ENCODE measurements around the gene CTH.
"Not testable (repeated sequence)": the region's sequence is repeated elsewhere in the genome, so short reads cannot be mapped to it uniquely, and the experiment has no call there.

The CTH gene

GRCh38 chr1:70403759-70404158 lies 7.3 kb upstream of the CTH start:
- no peak overlapping the region for H3K9ac ChIP-seq (ENCODE audit: low read length in 5 of 5)
- H3K27ac ChIP-seq (ENCODE audit: low read depth, low read length): no peak overlapping the region
- no peaks in the 10 kb centered on the region for H3K36me3 ChIP-seq (ENCODE audit: control insufficient read depth in 5 of 5, insufficient read depth in 5 of 5, low read length in 5 of 5)
- H3K4me3 ChIP-seq (ENCODE audit: low read depth in 1 of 5, low read length in 5 of 5): no peak overlapping the region
- H3K4me1 ChIP-seq (ENCODE audit: control insufficient read depth in 5 of 5, insufficient read depth in 5 of 5, low read length in 5 of 5): peaks cover 0 to 13% (median 0%) of the 10 kb centered on the region in 5 donors
- no peaks in the 10 kb centered on the region for H3K9me3 ChIP-seq (ENCODE audit: control insufficient read depth in 5 of 5, low read length in 5 of 5)
- no peaks in the 10 kb centered on the region for H3K27me3 ChIP-seq (ENCODE audit: control insufficient read depth in 5 of 5, insufficient read depth in 4 of 5, low read length in 5 of 5)

- H3K36me3 ChIP-seq (ENCODE audit: control insufficient read depth in 5 of 5, insufficient read depth in 5 of 5, low read length in 5 of 5): no peaks in the 10 kb centered on the region
- H3K27ac ChIP-seq (ENCODE audit: low read depth, low read length): no peak overlapping the region
- H3K27me3 ChIP-seq (ENCODE audit: control insufficient read depth in 5 of 5, insufficient read depth in 4 of 5, low read length in 5 of 5): no peaks in the 10 kb centered on the region
Observed at GRCh38 chr1:70405780-70406416, 5.2 kb upstream of the CTH start.

GRCh38 chr1:70409136-70409535 lies 1.9 kb upstream of the CTH start:
- no peak overlapping the region for H3K27ac ChIP-seq (ENCODE audit: low read depth, low read length)
- no peaks in the 10 kb centered on the region for H3K36me3 ChIP-seq (ENCODE audit: control insufficient read depth in 5 of 5, insufficient read depth in 5 of 5, low read length in 5 of 5)
- H3K4me3 ChIP-seq (ENCODE audit: low read depth in 1 of 5, low read length in 5 of 5): no peak overlapping the region
- H3K9ac ChIP-seq (ENCODE audit: low read length in 5 of 5): no peak overlapping the region
- no peaks in the 10 kb centered on the region for H3K9me3 ChIP-seq (ENCODE audit: control insufficient read depth in 5 of 5, low read length in 5 of 5)
- no peaks in the 10 kb centered on the region for H3K27me3 ChIP-seq (ENCODE audit: control insufficient read depth in 5 of 5, insufficient read depth in 4 of 5, low read length in 5 of 5)
- peaks cover 0 to 34% (median 22%) of the 10 kb centered on the region in 5 donors for H3K4me1 ChIP-seq (ENCODE audit: control insufficient read depth in 5 of 5, insufficient read depth in 5 of 5, low read length in 5 of 5)

More at GRCh38 chr1:70405780-70406416, 5.2 kb upstream of the CTH start:
- H3K9me3 ChIP-seq (ENCODE audit: control insufficient read depth in 5 of 5, low read length in 5 of 5): no peaks in the 10 kb centered on the region
- H3K4me3 ChIP-seq (ENCODE audit: low read depth in 1 of 5, low read length in 5 of 5): peak overlapping the region in 2 of 5 donors; percentile 8
- H3K9ac ChIP-seq (ENCODE audit: low read length in 5 of 5): peak overlapping the region in 2 of 5 donors; percentile 7 to 24
- H3K4me1 ChIP-seq (ENCODE audit: control insufficient read depth in 5 of 5, insufficient read depth in 5 of 5, low read length in 5 of 5): peaks cover 0 to 19% (median 7%) of the 10 kb centered on the region in 5 donors

GRCh38 chr1:70411360-70411844 lies 334 bp downstream of the CTH start:
- no peaks in the 10 kb centered on the region for H3K27me3 ChIP-seq (ENCODE audit: control insufficient read depth in 5 of 5, insufficient read depth in 4 of 5, low read length in 5 of 5)
- peak overlapping the region; percentile 96 for H3K27ac ChIP-seq (ENCODE audit: low read depth, low read length)
- peaks cover 0 to 27% (median 22%) of the 10 kb centered on the region in 5 donors for H3K4me1 ChIP-seq (ENCODE audit: control insufficient read depth in 5 of 5, insufficient read depth in 5 of 5, low read length in 5 of 5)
- H3K4me3 ChIP-seq (ENCODE audit: low read depth in 1 of 5, low read length in 5 of 5): peak overlapping the region; percentile 59 to 97 (median 93)
- no peaks in the 10 kb centered on the region for H3K9me3 ChIP-seq (ENCODE audit: control insufficient read depth in 5 of 5, low read length in 5 of 5)
- H3K36me3 ChIP-seq (ENCODE audit: control insufficient read depth in 5 of 5, insufficient read depth in 5 of 5, low read length in 5 of 5): no peaks in the 10 kb centered on the region
- peak overlapping the region; percentile 80 to 96 (median 85) for H3K9ac ChIP-seq (ENCODE audit: low read length in 5 of 5)

- Histone ChIP-seq H3K27me3 (ENCODE audit: control insufficient read depth in 5 of 5, insufficient read depth in 4 of 5, low read length in 5 of 5) (no peaks in the 10 kb centered on the region), H3K9ac (ENCODE audit: low read length in 5 of 5) (no peak overlapping the region), H3K36me3 (ENCODE audit: control insufficient read depth in 5 of 5, insufficient read depth in 5 of 5, low read length in 5 of 5) (peaks cover 0 to 10% (median 0%) of the 10 kb centered on the region in 5 donors), H3K4me1 (ENCODE audit: control insufficient read depth in 5 of 5, insufficient read depth in 5 of 5, low read length in 5 of 5) (peaks cover 0 to 17% (median 16%) of the 10 kb centered on the region in 5 donors), H3K9me3 (ENCODE audit: control insufficient read depth in 5 of 5, low read length in 5 of 5) (no peaks in the 10 kb centered on the region), H3K4me3 (ENCODE audit: low read depth in 1 of 5, low read length in 5 of 5) (no peak overlapping the region), H3K27ac (ENCODE audit: low read depth, low read length) (no peak overlapping the region)
Observed at GRCh38 chr1:70415882-70416281, 4.8 kb downstream of the CTH start.

GRCh38 chr1:70418973-70419734 lies 8.1 kb downstream of the CTH start:
- peaks cover 0 to 12% (median 0%) of the 10 kb centered on the region in 5 donors for H3K36me3 ChIP-seq (ENCODE audit: control insufficient read depth in 5 of 5, insufficient read depth in 5 of 5, low read length in 5 of 5)
- not testable (repeated sequence) for H3K4me1 ChIP-seq (ENCODE audit: control insufficient read depth in 5 of 5, insufficient read depth in 5 of 5, low read length in 5 of 5); H3K27me3 ChIP-seq (ENCODE audit: control insufficient read depth in 5 of 5, insufficient read depth in 4 of 5, low read length in 5 of 5); H3K4me3 ChIP-seq (ENCODE audit: low read depth in 1 of 5, low read length in 5 of 5); H3K9ac ChIP-seq (ENCODE audit: low read length in 5 of 5); H3K27ac ChIP-seq (ENCODE audit: low read depth, low read length); H3K9me3 ChIP-seq (ENCODE audit: control insufficient read depth in 5 of 5, low read length in 5 of 5)

GRCh38 chr1:70420320-70420719 lies 9.3 kb downstream of the CTH start:
- Histone ChIP-seq H3K9me3 (ENCODE audit: control insufficient read depth in 5 of 5, low read length in 5 of 5) (no peaks in the 10 kb centered on the region), H3K36me3 (ENCODE audit: control insufficient read depth in 5 of 5, insufficient read depth in 5 of 5, low read length in 5 of 5) (peaks cover 0 to 13% (median 0%) of the 10 kb centered on the region in 5 donors), H3K27me3 (ENCODE audit: control insufficient read depth in 5 of 5, insufficient read depth in 4 of 5, low read length in 5 of 5) (no peaks in the 10 kb centered on the region), H3K4me1 (ENCODE audit: control insufficient read depth in 5 of 5, insufficient read depth in 5 of 5, low read length in 5 of 5) (no peaks in the 10 kb centered on the region), H3K9ac (ENCODE audit: low read length in 5 of 5) (no peak overlapping the region), H3K4me3 (ENCODE audit: low read depth in 1 of 5, low read length in 5 of 5) (no peak overlapping the region), H3K27ac (ENCODE audit: low read depth, low read length) (no peak overlapping the region)

GRCh38 chr1:70426154-70427131 lies 15.4 kb downstream of the CTH start:
- Histone ChIP-seq H3K4me3 (ENCODE audit: low read depth in 1 of 5, low read length in 5 of 5) (no peak overlapping the region), H3K9me3 (ENCODE audit: control insufficient read depth in 5 of 5, low read length in 5 of 5) (no peaks in the 10 kb centered on the region), H3K36me3 (ENCODE audit: control insufficient read depth in 5 of 5, insufficient read depth in 5 of 5, low read length in 5 of 5) (peaks cover 0 to 14% (median 7%) of the 10 kb centered on the region in 5 donors), H3K4me1 (ENCODE audit: control insufficient read depth in 5 of 5, insufficient read depth in 5 of 5, low read length in 5 of 5) (no peaks in the 10 kb centered on the region), H3K27ac (ENCODE audit: low read depth, low read length) (no peak overlapping the region), H3K9ac (ENCODE audit: low read length in 5 of 5) (no peak overlapping the region), H3K27me3 (ENCODE audit: control insufficient read depth in 5 of 5, insufficient read depth in 4 of 5, low read length in 5 of 5) (no peaks in the 10 kb centered on the region)

GRCh38 chr1:70427976-70428375 lies 16.9 kb downstream of the CTH start:
- H3K36me3 ChIP-seq (ENCODE audit: control insufficient read depth in 5 of 5, insufficient read depth in 5 of 5, low read length in 5 of 5): peaks cover 7 to 22% (median 16%) of the 10 kb centered on the region in 5 donors
- no peaks in the 10 kb centered on the region for H3K27me3 ChIP-seq (ENCODE audit: control insufficient read depth in 5 of 5, insufficient read depth in 4 of 5, low read length in 5 of 5)
- no peak overlapping the region for H3K4me3 ChIP-seq (ENCODE audit: low read depth in 1 of 5, low read length in 5 of 5)
- H3K9ac ChIP-seq (ENCODE audit: low read length in 5 of 5): no peak overlapping the region
- H3K9me3 ChIP-seq (ENCODE audit: control insufficient read depth in 5 of 5, low read length in 5 of 5): no peaks in the 10 kb centered on the region
- no peak overlapping the region for H3K27ac ChIP-seq (ENCODE audit: low read depth, low read length)
- no peaks in the 10 kb centered on the region for H3K4me1 ChIP-seq (ENCODE audit: control insufficient read depth in 5 of 5, insufficient read depth in 5 of 5, low read length in 5 of 5)
